GM12878 (cell line): ENCODE measurements around the gene CALCA. TPM values are rescaled to one million over a fixed set of nuclear protein-coding genes. Genes with fewer than 3 reads are reported as not detected.

Experiments
- ATAC-seq: fragments of 200-7000 bp; cut with Tn5 transposase; 3 replicates; pipeline ENCODE4 v1.9.1; 2020; ENCODE audit warnings: mild to moderate bottlenecking, moderate library complexity
- BruUV-seq: library from RNA; stranded (reverse); fragments of 400-500 nt; replicated peaks from 2 replicates; lab custom pipeline; 2021; lab: Mats Ljungman, UMichigan
- CTCF ChIA-PET: fragments of 300-600 bp; sonication (Branson Sonifier 250); formaldehyde crosslinking; extraction: SDS; loops from one replicate; lab custom pipeline; 2021; ENCODE audit warnings: inconsistent platforms; lab: Yijun Ruan, JAX
- POLR2A ChIA-PET: fragments of 350-600 bp; formaldehyde crosslinking; extraction: SDS; loops from one replicate; lab custom pipeline; 2021; ENCODE audit warnings: inconsistent platforms; lab: Charles Lee
- RAD21 ChIA-PET: fragments of 300-600 bp; sonication (Branson Sonifier 250); formaldehyde crosslinking; loops from one replicate; lab custom pipeline; 2023; ENCODE audit warnings: antibody characterized with exemption; ENCODE audit not compliant: unreplicated experiment; lab: Charles Lee
- SMC1A ChIA-PET: fragments of 300-600 bp; sonication (Branson Sonifier 250); formaldehyde crosslinking; loops from one replicate; lab custom pipeline; 2023; ENCODE audit not compliant: unreplicated experiment, uncharacterized antibody; lab: Charles Lee
- DNase-seq: peaks from one replicate; pipeline ENCODE4 v3.0.0-alpha.2; 2011; ENCODE audit warnings: low read depth, low spot score
- FAIRE-seq: peaks from 3 replicates; lab custom pipeline; 2011; peaks lifted over from hg19 to GRCh38; lab: Jason Lieb, UNC
- H2AFZ ChIP-seq: 2 replicates; pipeline ENCODE4 v1.6.0; 2011; ENCODE audit warnings: low read depth, low read length, control low read depth; ENCODE audit not compliant: control insufficient read depth
- H3K27ac ChIP-seq: 2 replicates; pipeline ENCODE4 v1.5.1; 2011; ENCODE audit warnings: control low read depth; ENCODE audit not compliant: control insufficient read depth, insufficient read depth
- H3K27me3 ChIP-seq, 2 experiments: replicated peaks in 1 of 2; 2 replicates each; pipeline versions ENCODE4 v1.6.0 to v1.6.1; 2011; ENCODE audit warnings: low read length in 1 of 2; ENCODE audit not compliant: control insufficient read depth in 2 of 2, insufficient read depth in 2 of 2
- H3K36me3 ChIP-seq, 2 experiments: 2 replicates each; pipeline ENCODE4 v1.5.1; 2011; ENCODE audit warnings: low read length in 1 of 2; ENCODE audit not compliant: control insufficient read depth in 2 of 2, insufficient read depth in 2 of 2
- H3K4me1 ChIP-seq: 2 replicates; pipeline ENCODE4 v1.6.1; 2011; ENCODE audit warnings: mild to moderate bottlenecking, low read length, moderate library complexity, mixed read lengths; ENCODE audit not compliant: control insufficient read depth, insufficient read depth
- H3K4me2 ChIP-seq: 2 replicates; pipeline ENCODE4 v1.6.0; 2011; ENCODE audit warnings: control low read depth; ENCODE audit not compliant: control insufficient read depth, insufficient read depth
- H3K4me3 ChIP-seq: fragments of 200-600 bp; sonication (generic); 2 replicates; pipeline ENCODE4 v1.5.1; 2016
- H3K79me2 ChIP-seq: 2 replicates; pipeline ENCODE4 v1.6.0; 2011; ENCODE audit warnings: low read length; ENCODE audit not compliant: control insufficient read depth, insufficient read depth
- H3K9ac ChIP-seq: 2 replicates; pipeline ENCODE4 v1.8.0; 2011; ENCODE audit warnings: low read length, control low read depth, mixed read lengths; ENCODE audit not compliant: control insufficient read depth, insufficient read depth
- H3K9me3 ChIP-seq: replicated peaks from 3 replicates; pipeline ENCODE4 v1.5.1; 2011; ENCODE audit warnings: mild to moderate bottlenecking, low read length; ENCODE audit not compliant: control insufficient read depth, insufficient read depth
- H4K20me1 ChIP-seq: 2 replicates; pipeline ENCODE4 v1.6.0; 2011; ENCODE audit not compliant: control insufficient read depth, insufficient read depth
- NBN ChIP-seq: fragments of 450-650 bp; IDR thresholded peaks from 2 replicates; pipeline ENCODE4 v1.6.1; 2016
- NFYB ChIP-seq: IDR thresholded peaks from 2 replicates; pipeline ENCODE4 v1.6.1; 2011; ENCODE audit warnings: low read depth, mild to moderate bottlenecking, low read length, improper control_type of control experiment, moderate library complexity; ENCODE audit not compliant: insufficient read depth
- NR2F1 ChIP-seq: fragments of 450-650 bp; conservative IDR thresholded peaks from 2 replicates; pipeline ENCODE4 v1.6.1; 2017; ENCODE audit warnings: mild to moderate bottlenecking
- POLR2AphosphoS2 ChIP-seq: IDR thresholded peaks from 2 replicates; pipeline ENCODE4 v1.6.1; 2011; ENCODE audit warnings: low read depth, mild to moderate bottlenecking, low read length, improper control_type of control experiment, moderate library complexity
- RAD51 ChIP-seq: fragments of 450-650 bp; IDR thresholded peaks from 2 replicates; pipeline ENCODE4 v1.6.1; 2016; ENCODE audit warnings: moderate library complexity, mild to moderate bottlenecking, inconsistent platforms
- RFX5 ChIP-seq: IDR thresholded peaks from 2 replicates; pipeline ENCODE4 v1.6.1; 2011; ENCODE audit warnings: low read depth, low read length, improper control_type of control experiment
- RUNX3 ChIP-seq: IDR thresholded peaks from 2 replicates; pipeline ENCODE4 v1.6.1; 2012; ENCODE audit warnings: low read length, inconsistent platforms
- SMAD5 ChIP-seq: IDR thresholded peaks from 2 replicates; pipeline ENCODE4 v1.6.1; 2016; ENCODE audit warnings: antibody characterized with exemption, low read depth
- SRF ChIP-seq, 2 experiments: IDR thresholded peaks; 2 replicates each; pipeline ENCODE4 v1.6.1; 2011; ENCODE audit warnings: low read depth in 2 of 2, low read length in 2 of 2, mild to moderate bottlenecking in 1 of 2, moderate library complexity in 1 of 2
- ZNF274 ChIP-seq: IDR thresholded peaks from one replicate; pipeline ENCODE4 v1.8.0; 2011; ENCODE audit not compliant: insufficient read length, insufficient read depth
- WGBS: methylation state at CpG from one replicate; pipeline ENCODE4 v1.1.6; 2016; ENCODE audit warnings: low lambda C conversion rate; ENCODE audit not compliant: insufficient replicate concordance, insufficient coverage; ENCODE audit errors: missing lambda C conversion rate; 5-methylcytosine and 5-hydroxymethylcytosine counted together
- in situ Hi-C: fragments of 300-500 bp; cut with MboI; formaldehyde crosslinking; loops from 9 replicates; pipeline ENCODE4 v1.14.3; 2018; ENCODE audit warnings: mixed read lengths
- intact Hi-C: fragments of 100-400 bp; cut with micrococcal nuclease; formaldehyde crosslinking; loops from one replicate; pipeline ENCODE4 v1.14.2; 2022; ENCODE audit not compliant: unreplicated experiment
- polyA plus RNA-seq, 11 experiments: library from polyadenylated mRNA; depleted of rRNA in 4 of 11; unstranded in 6 of 11; stranded (reverse) in 5 of 11; fragments of >200 nt; fragmentation: Nextera tagmentation in 4 of 11; fragmentation: Illumina TruSeq in 1 of 11; extraction: Ambion mirVana in 4 of 11; extraction: Trizol in 1 of 11; gene quantifications; 1 replicate in 1 of 11; 2 replicates in 10 of 11; pipeline versions ENCODE4 v1.2.1 to v1.2.3, GENCODE V29; 2011 to 2016; ENCODE audit warnings: inconsistent platforms in 2 of 11, missing spikeins in 2 of 11, low read depth in 1 of 11
- total RNA-seq, 4 experiments: library from RNA; depleted of rRNA in 3 of 4; stranded (reverse); fragments of >200 nt in 3 of 4; fragmentation: Illumina TruSeq in 1 of 4; extraction: Trizol in 1 of 4; gene quantifications; 2 replicates each; pipeline versions ENCODE4 v1.2.1 to v1.2.3, GENCODE V29; 2013 to 2021
- TF ChIP-seq, protein P1 (sequence below): fragments of 450-650 bp; IDR thresholded peaks from 2 replicates; pipeline ENCODE4 v1.6.1; 2017; ENCODE audit warnings: mild to moderate bottlenecking, moderate library complexity
- TF ChIP-seq, protein P2 (sequence below): IDR thresholded peaks from 2 replicates; pipeline ENCODE4 v1.6.1; 2011; ENCODE audit warnings: low read depth, low read length, improper control_type of control experiment, borderline replicate concordance
- TF ChIP-seq, protein P3 (sequence below): fragments of 450-650 bp; IDR thresholded peaks from 2 replicates; pipeline ENCODE4 v1.6.1; 2017; ENCODE audit warnings: antibody characterized with exemption, mild to moderate bottlenecking, moderate library complexity

Gene CALCA
- total and polyA plus RNA-seq, 10 of the 15 experiments (the other 5 are each of a cell fraction or from before 2014, with no cell fraction given): not detected

DNA sequence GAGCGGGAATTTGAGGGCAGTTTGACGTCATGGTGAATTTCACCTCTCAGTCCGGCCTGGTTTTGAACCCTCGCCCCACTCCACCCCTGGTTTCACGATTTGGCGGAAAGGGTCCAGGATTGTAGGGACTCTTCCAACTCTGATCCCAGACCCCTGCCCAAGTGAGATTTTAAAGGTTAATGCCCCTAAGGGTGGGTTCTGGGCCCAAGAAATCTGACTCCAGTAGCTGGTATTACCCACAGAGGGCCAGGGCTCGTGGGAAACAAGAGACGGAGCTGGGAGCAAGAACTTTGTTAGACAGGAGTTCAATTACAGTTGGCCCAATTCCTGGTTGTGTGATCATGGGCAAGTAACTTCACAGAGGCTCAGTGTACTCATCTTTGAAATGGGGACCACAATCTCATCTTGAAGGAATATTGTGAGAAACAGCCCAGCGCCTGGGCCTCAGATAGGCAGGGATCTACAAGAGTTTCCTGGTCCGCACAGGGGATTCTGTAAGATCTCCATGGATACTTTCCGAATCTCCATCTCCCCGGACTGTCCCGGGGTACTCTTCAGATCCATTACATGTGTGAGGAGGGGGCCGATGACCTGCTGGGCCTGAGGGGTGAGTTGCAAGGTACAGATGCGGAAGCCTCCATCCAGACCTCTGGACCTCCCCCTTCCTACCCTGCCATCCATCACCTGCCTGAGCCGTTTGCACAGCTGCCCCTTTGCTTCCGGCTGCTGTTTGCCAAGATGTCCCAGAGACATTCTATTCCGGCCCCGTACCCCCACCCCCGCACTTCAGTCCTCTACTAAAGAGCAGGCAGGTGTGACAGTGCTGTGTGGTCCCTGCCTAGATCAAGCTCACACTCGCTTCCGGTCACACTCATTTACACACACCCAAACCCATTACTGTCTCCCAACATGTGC, 687 bp upstream of the CALCA start:
- RAD21 ChIA-PET: interaction anchor here (1.0 kb wide), 1 partner anchor 33 kb away, joined by 3 read pairs; no protein-coding TSS in a partner anchor
- DNase-seq (no peak), FAIRE-seq (no peak), ATAC-seq (no peak)
- BruUV-seq: no TSS peak
- in situ Hi-C loops (no loop called here), intact Hi-C loops (loop anchor here (2.0 kb wide), 1 partner anchor 102 kb away; no protein-coding TSS in a partner anchor)
- peaks cover 6 to 16% of the 10 kb centered on the region in 2 experiments; a peak in 3 of 4 replicates for H3K27me3 ChIP-seq
- no peak overlapping the region for H3K27ac ChIP-seq
- H3K4me3 ChIP-seq: no peak overlapping the region
- no peak overlapping the region for H3K4me2 ChIP-seq
- no peaks in the 10 kb centered on the region; the same call in 1 of the 2 replicates for H3K4me1 ChIP-seq
- H3K9ac ChIP-seq: no peak overlapping the region
- H3K9me3 ChIP-seq: no peaks in the 10 kb centered on the region
- H2AFZ ChIP-seq: no peak overlapping the region
- H3K79me2 ChIP-seq: no peaks in the 10 kb centered on the region
- WGBS: 26% methylated on average over 22 of the region's 22 CpGs
- no peaks in the 10 kb centered on the region for H4K20me1 ChIP-seq
- no peaks in the 10 kb centered on the region for H3K36me3 ChIP-seq
- POLR2A ChIA-PET: interaction anchor here (0.6 kb wide), 1 partner anchor 394 kb away, joined by 5 read pairs; no protein-coding TSS in a partner anchor
- SMC1A ChIA-PET: no interaction called here
- CTCF ChIA-PET: interaction anchor here (2.8 kb wide), 1 partner anchor 33 kb away, joined by 16 read pairs; no protein-coding TSS in a partner anchor
- TF ChIP-seq RAD51 (no peak), SMAD5 (no peak), POLR2AphosphoS2 (no peak), RUNX3 (no peak), NFYB (no peak), SRF (IDR thresholded peaks at IDR 0.05; ENCODE audit: low read depth in 2 of 2, low read length in 2 of 2) (no peak), NBN (no peak), ZNF274 (no peak), RFX5 (no peak), NR2F1 (no peak)
- TF ChIP-seq, protein P1, sequence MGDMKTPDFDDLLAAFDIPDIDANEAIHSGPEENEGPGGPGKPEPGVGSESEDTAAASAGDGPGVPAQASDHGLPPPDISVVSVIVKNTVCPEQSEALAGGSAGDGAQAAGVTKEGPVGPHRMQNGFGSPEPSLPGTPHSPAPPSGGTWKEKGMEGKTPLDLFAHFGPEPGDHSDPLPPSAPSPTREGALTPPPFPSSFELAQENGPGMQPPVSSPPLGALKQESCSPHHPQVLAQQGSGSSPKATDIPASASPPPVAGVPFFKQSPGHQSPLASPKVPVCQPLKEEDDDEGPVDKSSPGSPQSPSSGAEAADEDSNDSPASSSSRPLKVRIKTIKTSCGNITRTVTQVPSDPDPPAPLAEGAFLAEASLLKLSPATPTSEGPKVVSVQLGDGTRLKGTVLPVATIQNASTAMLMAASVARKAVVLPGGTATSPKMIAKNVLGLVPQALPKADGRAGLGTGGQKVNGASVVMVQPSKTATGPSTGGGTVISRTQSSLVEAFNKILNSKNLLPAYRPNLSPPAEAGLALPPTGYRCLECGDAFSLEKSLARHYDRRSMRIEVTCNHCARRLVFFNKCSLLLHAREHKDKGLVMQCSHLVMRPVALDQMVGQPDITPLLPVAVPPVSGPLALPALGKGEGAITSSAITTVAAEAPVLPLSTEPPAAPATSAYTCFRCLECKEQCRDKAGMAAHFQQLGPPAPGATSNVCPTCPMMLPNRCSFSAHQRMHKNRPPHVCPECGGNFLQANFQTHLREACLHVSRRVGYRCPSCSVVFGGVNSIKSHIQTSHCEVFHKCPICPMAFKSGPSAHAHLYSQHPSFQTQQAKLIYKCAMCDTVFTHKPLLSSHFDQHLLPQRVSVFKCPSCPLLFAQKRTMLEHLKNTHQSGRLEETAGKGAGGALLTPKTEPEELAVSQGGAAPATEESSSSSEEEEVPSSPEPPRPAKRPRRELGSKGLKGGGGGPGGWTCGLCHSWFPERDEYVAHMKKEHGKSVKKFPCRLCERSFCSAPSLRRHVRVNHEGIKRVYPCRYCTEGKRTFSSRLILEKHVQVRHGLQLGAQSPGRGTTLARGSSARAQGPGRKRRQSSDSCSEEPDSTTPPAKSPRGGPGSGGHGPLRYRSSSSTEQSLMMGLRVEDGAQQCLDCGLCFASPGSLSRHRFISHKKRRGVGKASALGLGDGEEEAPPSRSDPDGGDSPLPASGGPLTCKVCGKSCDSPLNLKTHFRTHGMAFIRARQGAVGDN: no peak
- TF ChIP-seq, protein P2, sequence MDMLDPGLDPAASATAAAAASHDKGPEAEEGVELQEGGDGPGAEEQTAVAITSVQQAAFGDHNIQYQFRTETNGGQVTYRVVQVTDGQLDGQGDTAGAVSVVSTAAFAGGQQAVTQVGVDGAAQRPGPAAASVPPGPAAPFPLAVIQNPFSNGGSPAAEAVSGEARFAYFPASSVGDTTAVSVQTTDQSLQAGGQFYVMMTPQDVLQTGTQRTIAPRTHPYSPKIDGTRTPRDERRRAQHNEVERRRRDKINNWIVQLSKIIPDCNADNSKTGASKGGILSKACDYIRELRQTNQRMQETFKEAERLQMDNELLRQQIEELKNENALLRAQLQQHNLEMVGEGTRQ: no peak
- TF ChIP-seq, protein P3, sequence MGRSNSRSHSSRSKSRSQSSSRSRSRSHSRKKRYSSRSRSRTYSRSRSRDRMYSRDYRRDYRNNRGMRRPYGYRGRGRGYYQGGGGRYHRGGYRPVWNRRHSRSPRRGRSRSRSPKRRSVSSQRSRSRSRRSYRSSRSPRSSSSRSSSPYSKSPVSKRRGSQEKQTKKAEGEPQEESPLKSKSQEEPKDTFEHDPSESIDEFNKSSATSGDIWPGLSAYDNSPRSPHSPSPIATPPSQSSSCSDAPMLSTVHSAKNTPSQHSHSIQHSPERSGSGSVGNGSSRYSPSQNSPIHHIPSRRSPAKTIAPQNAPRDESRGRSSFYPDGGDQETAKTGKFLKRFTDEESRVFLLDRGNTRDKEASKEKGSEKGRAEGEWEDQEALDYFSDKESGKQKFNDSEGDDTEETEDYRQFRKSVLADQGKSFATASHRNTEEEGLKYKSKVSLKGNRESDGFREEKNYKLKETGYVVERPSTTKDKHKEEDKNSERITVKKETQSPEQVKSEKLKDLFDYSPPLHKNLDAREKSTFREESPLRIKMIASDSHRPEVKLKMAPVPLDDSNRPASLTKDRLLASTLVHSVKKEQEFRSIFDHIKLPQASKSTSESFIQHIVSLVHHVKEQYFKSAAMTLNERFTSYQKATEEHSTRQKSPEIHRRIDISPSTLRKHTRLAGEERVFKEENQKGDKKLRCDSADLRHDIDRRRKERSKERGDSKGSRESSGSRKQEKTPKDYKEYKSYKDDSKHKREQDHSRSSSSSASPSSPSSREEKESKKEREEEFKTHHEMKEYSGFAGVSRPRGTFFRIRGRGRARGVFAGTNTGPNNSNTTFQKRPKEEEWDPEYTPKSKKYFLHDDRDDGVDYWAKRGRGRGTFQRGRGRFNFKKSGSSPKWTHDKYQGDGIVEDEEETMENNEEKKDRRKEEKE: no peak
